Calu3 (cell line): Measurements from ENCODE around the gene RPL38. TPM values are rescaled to one million over a fixed set of nuclear protein-coding genes. Genes with fewer than 3 reads are reported as not detected.

Source experiments
- BruUV-seq: library from RNA; stranded (reverse); fragments of 400-500 nt; replicated peaks from 2 replicates; lab custom pipeline; 2021; lab: Mats Ljungman, UMichigan
- CTCF ChIA-PET: fragments of 300-600 bp; sonication (Branson Sonifier 250); formaldehyde crosslinking; loops from one replicate; lab custom pipeline; 2022; ENCODE audit warnings: antibody characterized with exemption; lab: Charles Lee
- DNase-seq: peaks from one replicate; pipeline ENCODE4 v3.0.0; 2022
- H3K27ac Mint-ChIP-seq: one replicate; pipeline ENCODE4 v1.8.0; 2022; ENCODE audit warnings: mixed read lengths; ENCODE audit not compliant: unreplicated experiment
- H3K27me3 Mint-ChIP-seq: one replicate; pipeline ENCODE4 v1.8.0; 2022; ENCODE audit warnings: mixed read lengths; ENCODE audit not compliant: unreplicated experiment
- H3K36me3 Mint-ChIP-seq: one replicate; pipeline ENCODE4 v1.8.0; 2022; ENCODE audit warnings: mild to moderate bottlenecking, moderate library complexity, mixed read lengths; ENCODE audit not compliant: insufficient read depth, unreplicated experiment
- H3K4me1 Mint-ChIP-seq: one replicate; pipeline ENCODE4 v1.8.0; 2022; ENCODE audit warnings: mild to moderate bottlenecking, low read depth, mixed read lengths; ENCODE audit not compliant: unreplicated experiment
- H3K4me3 Mint-ChIP-seq: one replicate; pipeline ENCODE4 v1.8.0; 2022; ENCODE audit warnings: mild to moderate bottlenecking, low read depth, moderate library complexity, mixed read lengths; ENCODE audit not compliant: unreplicated experiment
- H3K9me3 Mint-ChIP-seq: one replicate; pipeline ENCODE4 v1.8.0; 2022; ENCODE audit warnings: low read depth, mixed read lengths; ENCODE audit not compliant: unreplicated experiment
- intact Hi-C: fragments of 100-400 bp; cut with micrococcal nuclease; formaldehyde crosslinking; loops from one replicate; pipeline ENCODE4 v1.10.0; 2022; ENCODE audit not compliant: unreplicated experiment
- total RNA-seq: library from RNA; stranded (reverse); gene quantifications from 2 replicates; pipeline ENCODE4 v1.2.3, GENCODE V29; 2022
- TF ChIP-seq, protein P1 (sequence below): fragments of 200-600 bp; IDR thresholded peaks from one replicate; pipeline ENCODE4 v1.8.0; 2022; ENCODE audit warnings: antibody characterized with exemption; ENCODE audit not compliant: unreplicated experiment

The RPL38 gene
- total RNA-seq, 1 experiment from 2014 or later = 725 TPM

DNA sequence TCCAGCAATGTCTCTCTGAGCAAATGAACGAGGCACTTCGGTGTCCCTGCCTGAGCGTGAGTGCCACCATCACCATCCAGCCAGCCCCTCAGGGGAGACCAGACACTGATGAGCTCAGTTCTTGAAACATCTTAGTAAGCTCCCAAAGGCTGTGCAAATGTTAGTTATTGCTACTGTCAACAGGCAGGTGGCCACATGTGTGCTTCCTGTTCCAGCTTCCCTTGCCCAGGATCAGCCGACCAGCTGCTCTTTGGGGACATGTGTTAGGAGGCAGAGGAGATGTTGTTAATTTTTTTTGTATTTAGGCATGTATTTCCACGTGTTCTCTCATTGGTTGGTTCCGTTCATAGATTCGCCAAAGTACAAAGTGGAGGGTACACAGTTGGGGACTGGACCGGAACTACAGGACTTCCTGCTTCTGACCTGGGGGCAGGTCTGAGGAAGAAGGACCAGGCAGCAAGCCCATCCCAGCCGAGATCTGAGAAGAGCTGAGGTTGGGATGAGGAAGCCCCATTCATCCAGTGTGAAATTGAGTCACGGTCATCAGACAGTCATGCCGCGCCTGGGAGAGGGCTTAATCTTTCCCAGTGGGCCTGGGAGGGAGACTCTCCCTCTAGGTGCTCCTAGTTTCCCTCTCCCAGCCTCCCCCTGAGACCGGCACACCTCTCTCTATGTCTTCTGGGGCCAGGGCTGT, 13.7 kb downstream of the RPL38 start:
- H3K4me1 Mint-ChIP-seq = peaks cover 8% of the 10 kb centered on the region
- H3K4me3 Mint-ChIP-seq = no peak overlapping the region
- BruUV-seq = no TSS peak
- TF ChIP-seq, protein P1, sequence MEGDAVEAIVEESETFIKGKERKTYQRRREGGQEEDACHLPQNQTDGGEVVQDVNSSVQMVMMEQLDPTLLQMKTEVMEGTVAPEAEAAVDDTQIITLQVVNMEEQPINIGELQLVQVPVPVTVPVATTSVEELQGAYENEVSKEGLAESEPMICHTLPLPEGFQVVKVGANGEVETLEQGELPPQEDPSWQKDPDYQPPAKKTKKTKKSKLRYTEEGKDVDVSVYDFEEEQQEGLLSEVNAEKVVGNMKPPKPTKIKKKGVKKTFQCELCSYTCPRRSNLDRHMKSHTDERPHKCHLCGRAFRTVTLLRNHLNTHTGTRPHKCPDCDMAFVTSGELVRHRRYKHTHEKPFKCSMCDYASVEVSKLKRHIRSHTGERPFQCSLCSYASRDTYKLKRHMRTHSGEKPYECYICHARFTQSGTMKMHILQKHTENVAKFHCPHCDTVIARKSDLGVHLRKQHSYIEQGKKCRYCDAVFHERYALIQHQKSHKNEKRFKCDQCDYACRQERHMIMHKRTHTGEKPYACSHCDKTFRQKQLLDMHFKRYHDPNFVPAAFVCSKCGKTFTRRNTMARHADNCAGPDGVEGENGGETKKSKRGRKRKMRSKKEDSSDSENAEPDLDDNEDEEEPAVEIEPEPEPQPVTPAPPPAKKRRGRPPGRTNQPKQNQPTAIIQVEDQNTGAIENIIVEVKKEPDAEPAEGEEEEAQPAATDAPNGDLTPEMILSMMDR = no peak
- peaks cover 14% of the 10 kb centered on the region for H3K36me3 Mint-ChIP-seq
- DNase-seq = no peak
- H3K27me3 Mint-ChIP-seq = peaks cover 92% of the 10 kb centered on the region
- H3K9me3 Mint-ChIP-seq = peaks cover 2% of the 10 kb centered on the region
- CTCF ChIA-PET = interaction anchor here (1.1 kb wide), 1 partner anchor 79 kb away, joined by 3 read pairs; no protein-coding TSS in a partner anchor
- intact Hi-C loops = no loop called here
- H3K27ac Mint-ChIP-seq = no peak overlapping the region

DNA sequence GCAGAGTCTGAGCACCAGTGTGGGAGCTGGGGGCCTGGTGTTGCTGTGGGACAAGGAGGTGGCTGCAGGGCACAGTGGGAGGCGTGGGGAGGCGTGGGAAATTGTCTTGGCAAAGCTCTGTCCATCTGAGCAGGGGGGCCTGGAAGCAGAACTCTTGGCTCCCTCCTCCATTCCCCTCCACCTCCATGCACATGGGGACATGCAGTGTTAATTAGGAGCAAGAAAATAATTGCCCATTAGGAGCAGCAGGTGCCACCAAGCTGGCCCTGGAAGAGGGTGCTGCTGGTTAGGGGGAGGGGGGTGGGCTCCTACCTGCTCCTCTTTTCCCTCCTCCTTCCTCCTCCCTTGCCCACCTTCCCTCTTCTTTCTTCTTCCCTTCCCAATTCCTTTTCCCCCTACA, 14.4 kb downstream of the RPL38 start:
- Mint-ChIP-seq H3K9me3 (peaks cover 2% of the 10 kb centered on the region), H3K27me3 (peaks cover 92% of the 10 kb centered on the region), H3K4me1 (peaks cover 3% of the 10 kb centered on the region), H3K36me3 (peaks cover 7% of the 10 kb centered on the region), H3K4me3 (no peak overlapping the region), H3K27ac (no peak overlapping the region)
- no peak for DNase-seq
- intact Hi-C loops = no loop called here
- TF ChIP-seq, protein P1 = no peak
- no TSS peak for BruUV-seq
- CTCF ChIA-PET = no interaction called here

DNA sequence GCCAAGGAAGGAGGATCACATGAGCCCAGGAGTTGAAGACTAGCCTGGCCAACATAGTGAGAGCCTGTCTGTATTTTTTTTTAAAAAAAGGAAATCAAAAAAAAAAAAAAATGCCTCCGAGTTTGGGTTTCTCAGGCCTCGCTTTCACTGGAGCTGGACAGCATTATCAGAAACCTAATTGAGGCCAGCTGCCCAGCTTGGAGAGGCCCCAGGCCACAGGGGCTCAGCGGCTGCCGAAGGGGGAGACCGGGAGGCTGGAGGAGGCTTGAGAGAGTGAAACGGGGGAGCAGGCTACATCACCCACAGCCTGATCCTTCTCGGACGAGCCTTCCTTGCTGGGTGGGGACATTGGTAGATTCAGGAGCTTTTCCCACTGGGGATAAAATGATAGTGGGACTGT, 15.0 kb downstream of the RPL38 start:
- Mint-ChIP-seq H3K9me3 (peaks cover 2% of the 10 kb centered on the region), H3K4me3 (no peak overlapping the region), H3K27ac (no peak overlapping the region), H3K27me3 (peaks cover 91% of the 10 kb centered on the region), H3K36me3 (peaks cover 4% of the 10 kb centered on the region), H3K4me1 (no peaks in the 10 kb centered on the region)
- intact Hi-C loops = no loop called here
- TF ChIP-seq, protein P1 = no peak
- CTCF ChIA-PET = no interaction called here
- BruUV-seq = no TSS peak
- no peak for DNase-seq

DNA sequence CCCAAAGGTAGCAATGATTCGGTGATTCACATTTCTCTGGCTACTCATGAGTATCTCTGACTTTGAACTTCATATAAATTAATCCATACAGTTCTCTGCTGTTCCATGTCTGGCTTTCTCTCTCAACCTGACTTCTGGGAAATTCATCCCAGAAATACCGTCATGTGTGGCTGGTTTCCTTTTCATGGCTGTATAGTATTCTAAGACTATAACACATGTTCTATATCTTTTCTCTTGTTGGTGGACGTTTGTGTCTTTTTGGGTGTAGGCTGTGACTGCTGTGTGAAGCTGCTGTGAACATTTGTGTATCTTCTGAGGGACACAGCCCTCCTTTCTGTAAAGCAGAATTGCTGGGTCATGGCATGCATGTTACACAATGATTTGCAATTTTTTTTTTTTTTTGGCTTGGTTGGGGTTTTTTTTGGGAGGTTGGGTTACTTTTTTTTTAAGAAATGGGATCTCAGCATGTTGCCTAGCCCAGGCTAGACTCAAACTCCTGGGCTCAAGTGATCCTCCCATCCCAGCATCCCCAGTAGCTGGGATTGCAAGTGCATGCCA, 16.2 kb downstream of the RPL38 start:
- no peak for DNase-seq
- Mint-ChIP-seq H3K27ac (no peak overlapping the region), H3K9me3 (peaks cover 2% of the 10 kb centered on the region), H3K27me3 (peaks cover 91% of the 10 kb centered on the region), H3K4me1 (no peaks in the 10 kb centered on the region), H3K36me3 (peaks cover under 1% of the 10 kb centered on the region), H3K4me3 (no peak overlapping the region)
- TF ChIP-seq, protein P1 = no peak
- intact Hi-C loops = loop anchor here (5.0 kb wide), 1 partner anchor 617 kb away; no protein-coding TSS in a partner anchor
- CTCF ChIA-PET = no interaction called here
- no TSS peak for BruUV-seq
